Stimulated activated CD8-positive, alpha-beta memory T cell treated with anti-CD3 and anti-CD28 coated beads, Interleukin-4, amount 100 ng/mL, for 4 hours (primary cell): ENCODE measurements around the gene CFAP107.
"Not testable (repeated sequence)": the region's sequence is repeated elsewhere in the genome, so short reads cannot be mapped to it uniquely, and the experiment has no call there.

Experiments used
- DNase-seq, 2 donors: peaks; one replicate each; pipeline ENCODE4 v3.0.0-alpha.2; 2020; ENCODE audit warnings: low read depth in 2 of 2, low spot score in 1 of 2

CFAP107 gene

GRCh38 chr1:12776801-12777557 is 31.0 kb downstream of the CFAP107 start:
- no peak for DNase-seq

GRCh38 chr1:12778061-12778460 is 32.1 kb downstream of the CFAP107 start:
- no peak for DNase-seq

GRCh38 chr1:12778907-12779306 is 32.9 kb downstream of the CFAP107 start:
- DNase-seq: no peak

DNA sequence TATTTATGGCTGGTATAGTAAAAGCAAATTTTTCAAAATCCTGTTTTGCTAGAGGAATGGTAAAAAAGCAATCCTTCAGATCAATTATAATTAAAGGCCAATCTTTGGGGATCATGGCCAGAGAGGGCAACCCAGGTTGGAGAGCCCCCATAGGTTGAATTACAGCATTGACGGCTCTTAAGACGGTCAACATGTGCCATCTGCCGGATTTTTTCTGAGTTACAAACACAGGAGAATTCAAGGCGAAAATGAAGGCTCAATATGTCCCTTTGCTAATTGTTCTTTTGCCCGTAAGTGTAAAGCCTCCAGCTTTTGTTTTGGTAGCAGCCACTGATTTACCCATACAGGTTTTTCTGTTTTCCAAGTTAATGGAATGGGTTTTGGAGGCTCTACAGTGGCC is 35.5 kb downstream of the CFAP107 start:
- DNase-seq: not testable (repeated sequence)

DNA sequence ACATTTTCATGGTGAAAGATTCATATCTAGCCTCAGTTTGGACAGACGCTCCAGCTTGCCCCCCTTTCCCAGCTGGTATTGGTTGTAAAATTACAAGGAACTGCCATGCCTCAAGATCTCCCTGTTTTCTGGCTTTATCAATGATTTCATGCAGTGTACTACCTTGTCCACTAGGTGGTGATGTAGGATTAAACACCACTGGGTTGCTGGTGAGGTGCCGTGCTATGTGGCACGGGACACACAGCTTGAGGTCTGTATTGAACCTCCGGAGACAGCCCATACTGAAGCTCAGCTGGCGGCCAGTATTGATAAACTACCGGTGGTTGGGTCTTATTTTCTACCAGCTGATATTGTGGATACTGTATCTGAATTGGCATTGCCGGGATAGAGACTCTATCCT is 37.8 kb downstream of the CFAP107 start:
- not testable (repeated sequence) for DNase-seq

GRCh38 chr1:12784729-12785128 is 38.7 kb downstream of the CFAP107 start:
- not testable (repeated sequence) for DNase-seq

DNA sequence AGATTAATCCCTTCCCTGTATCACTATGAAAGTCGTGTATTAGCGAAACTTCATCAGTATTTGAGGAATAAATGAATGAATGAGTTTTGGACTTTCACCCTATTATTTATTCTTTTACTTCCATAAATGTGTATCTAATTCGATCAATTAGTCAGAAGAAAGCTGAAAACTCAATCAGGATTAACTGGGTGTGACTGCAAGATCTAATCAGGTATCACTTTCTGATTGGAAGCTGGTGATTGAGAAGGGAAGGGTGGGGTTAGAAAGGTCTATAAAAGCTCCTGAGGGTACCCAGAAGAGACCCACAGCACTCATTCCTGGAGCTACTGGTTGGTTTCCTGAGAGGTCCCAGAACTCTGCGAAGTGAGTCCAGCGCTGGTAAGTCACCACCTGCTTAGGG is 45.1 kb downstream of the CFAP107 start, which contains the start of gene PRAMEF1:
TSS of gene PRAMEF1 (plus strand) at position 301 of the 400 bp plus-strand sequence. CDS start 1,831 bp downstream, outside the sequence.
- not testable (repeated sequence) for DNase-seq

GRCh38 chr1:12798911-12799310 is 52.9 kb downstream of the CFAP107 start:
- no peak for DNase-seq

DNA sequence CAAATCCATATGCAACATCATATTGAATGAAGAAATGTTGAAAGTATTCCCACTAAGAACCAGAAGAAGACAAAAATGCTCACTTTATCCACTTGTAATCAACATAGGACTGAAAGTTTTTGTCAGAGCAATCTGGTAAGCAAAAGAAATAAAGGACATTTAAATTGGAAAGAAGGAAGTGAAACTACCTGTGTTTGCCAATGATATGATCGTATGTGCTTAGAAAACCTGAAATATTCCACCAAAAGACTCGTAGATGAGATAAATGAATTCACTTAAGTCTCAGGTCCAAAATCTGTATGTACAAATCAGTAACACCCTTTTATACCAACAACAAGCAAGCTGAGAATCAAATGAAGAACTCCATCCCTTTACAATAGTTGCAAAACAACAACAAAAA is 53.7 kb downstream of the CFAP107 start:
- no peak for DNase-seq

DNA sequence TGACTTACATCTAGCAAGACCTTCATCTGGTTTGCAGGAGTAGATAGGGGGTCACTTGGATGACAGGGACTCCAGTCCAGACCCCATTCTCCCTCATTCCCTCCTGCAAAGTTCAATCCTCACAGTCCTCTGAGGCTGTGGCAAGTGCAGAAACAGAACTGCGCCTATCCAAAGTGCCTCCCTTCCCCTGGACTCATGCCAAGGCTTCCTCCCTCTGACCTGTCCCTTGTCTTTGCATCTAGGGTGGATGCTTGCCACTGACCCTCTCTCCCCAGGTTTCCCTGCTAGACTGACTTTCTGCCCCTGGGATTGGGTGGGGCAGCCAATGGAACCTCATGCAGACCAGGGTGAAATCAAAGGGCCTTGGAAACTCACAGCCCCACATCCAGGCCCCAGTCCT is 63.9 kb downstream of the CFAP107 start:
- DNase-seq: no peak

GRCh38 chr1:12810691-12811408 is 64.8 kb downstream of the CFAP107 start:
- DNase-seq: no peak

DNA sequence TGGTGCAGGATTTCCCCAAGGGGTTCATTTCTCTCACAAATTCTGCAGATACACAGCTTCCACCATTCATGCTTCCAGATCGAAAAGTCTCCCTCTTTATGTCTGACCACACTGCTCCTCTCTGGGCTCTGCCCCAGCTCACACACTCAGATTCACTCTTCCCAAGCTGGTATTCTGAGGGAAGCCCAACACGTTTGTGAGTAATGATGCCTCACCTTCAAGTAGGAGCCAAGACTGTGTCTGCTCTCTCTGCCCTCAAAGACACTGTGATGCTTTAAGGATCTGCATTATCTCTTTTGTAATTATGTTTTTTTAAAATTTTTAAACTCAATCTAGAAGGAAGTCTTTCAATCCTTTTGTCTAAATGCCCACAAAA is 65.4 kb downstream of the CFAP107 start:
- DNase-seq: no peak
